Endometrium (tissue), 2 donors: ENCODE measurements around the gene LRP6.

ENCODE experiments used
- FAIRE-seq: peaks from 2 replicates; lab custom pipeline; 2012; peaks lifted over from hg19 to GRCh38; lab: Jason Lieb, UNC
- donor health status: control.
- donor health status: control.

LRP6 gene

DNA sequence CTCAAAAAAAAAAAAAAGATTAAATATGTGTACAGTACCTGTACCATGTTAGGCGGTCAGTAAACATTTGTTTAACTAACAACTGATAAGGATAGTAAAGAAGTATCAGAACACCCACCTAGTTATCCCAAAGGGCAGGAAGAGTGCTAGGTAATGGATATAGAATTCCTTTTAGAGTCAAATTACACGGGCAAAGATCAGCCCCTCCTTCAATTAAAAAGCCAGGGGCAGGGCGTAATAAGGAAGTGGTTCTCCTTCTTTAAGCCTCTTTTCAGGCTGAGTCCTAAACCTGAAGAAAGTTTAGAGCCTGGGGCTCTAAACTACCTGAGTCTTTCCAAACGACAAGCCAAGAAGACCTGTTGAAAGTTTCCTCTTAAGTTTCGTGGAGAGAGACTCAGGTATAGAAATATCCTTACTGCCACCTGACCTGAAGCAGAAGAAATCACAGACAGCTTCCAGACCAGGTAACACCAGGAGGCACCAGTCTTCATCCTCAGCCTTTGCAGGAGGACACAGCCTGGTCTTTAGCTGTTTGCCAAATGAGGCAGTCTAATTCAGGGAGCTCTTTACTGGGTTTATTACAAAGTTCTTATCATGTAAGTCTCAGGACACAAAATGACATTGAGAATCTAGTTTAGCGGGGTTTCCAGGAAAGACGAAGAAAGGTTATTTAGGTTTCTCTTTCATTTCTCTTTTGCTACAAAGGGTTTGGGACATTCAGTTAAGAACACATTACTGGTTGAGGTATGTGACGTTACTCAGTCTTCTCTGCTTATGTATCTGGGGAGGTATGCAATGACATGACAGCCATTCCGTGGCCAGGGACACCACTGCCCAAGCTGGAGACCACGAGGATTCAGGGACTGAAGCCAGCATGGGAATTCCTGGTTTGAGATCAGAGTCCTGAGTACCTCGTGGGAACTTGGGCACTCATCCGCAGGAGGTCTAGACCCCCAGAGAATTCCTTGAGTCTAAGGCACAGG is 195.9 kb downstream of the LRP6 start, which contains the start of gene BCL2L14:
Gene BCL2L14, plus strand, starts transcription at position 266 of the 983 bp plus-strand sequence. CDS start 8,367 bp downstream, outside the sequence.
- no peak for FAIRE-seq

DNA sequence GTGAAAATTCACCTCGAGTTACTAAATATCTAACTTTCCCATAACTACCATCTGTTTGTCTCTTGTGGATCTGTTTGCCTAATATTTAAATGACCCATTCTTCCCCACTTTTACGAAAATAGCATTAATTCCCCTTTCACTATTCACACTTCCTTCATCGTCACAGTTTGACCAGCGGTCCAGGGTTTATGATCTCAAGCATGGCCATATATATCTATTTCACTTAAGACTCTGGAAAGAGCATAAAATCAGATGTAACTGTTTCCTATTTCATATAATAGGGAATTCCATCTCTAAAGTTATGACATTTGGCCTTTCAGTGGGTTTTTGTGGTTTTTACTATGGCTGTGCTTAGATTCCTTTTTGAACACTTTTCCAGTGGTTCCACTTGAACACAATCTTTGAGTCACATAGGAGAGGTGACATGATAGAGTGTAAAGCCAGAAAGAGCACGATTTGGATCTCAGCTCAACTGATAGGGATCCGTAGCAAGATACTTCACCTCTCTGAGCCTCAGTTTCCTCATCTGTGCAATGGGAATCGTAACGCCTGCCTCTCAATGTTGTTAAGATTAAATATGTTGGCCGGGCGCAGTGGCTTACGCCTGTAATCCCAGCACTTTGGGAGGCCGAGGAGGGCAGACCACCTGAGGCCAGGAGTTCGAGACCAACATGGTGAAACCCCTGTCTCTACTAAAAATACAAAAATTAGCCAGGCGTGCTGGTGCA is 196.9 kb downstream of the LRP6 start:
- FAIRE-seq = no peak

DNA sequence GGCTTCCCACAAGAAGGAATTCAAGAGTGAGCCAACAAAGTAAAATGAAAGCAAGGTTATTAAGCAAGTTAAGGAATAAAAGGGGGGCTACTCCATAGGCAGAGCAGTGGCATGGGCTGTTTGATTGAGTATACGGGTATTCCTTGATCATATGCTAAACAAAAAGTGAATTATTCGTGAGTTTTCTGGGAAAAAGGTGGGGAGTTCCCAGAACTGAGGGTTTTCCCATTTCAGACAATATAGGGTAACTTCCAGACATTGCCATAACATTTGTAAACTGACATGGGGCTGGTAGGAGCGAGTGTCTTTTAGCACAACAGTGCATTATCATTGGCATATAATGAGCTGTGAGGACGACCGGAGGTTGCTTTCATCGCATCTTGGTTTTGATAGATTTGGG is 198.1 kb downstream of the LRP6 start:
- no peak for FAIRE-seq
